GM18951 (cell line): Measurements from ENCODE around the gene ABHD5.

Experiments used
- POLR2A ChIP-seq: IDR thresholded peaks from 4 replicates; pipeline ENCODE4 v1.6.1; 2011; ENCODE audit warnings: mild to moderate bottlenecking; ENCODE audit not compliant: insufficient read length, insufficient read depth; ENCODE audit errors: extremely low read depth
- in situ Hi-C: fragments of 300-500 bp; cut with MboI; formaldehyde crosslinking; loops from one replicate; pipeline ENCODE4 v1.12.0; 2022; ENCODE audit warnings: low sequenced_read_pairs, mixed read lengths, inconsistent platforms; ENCODE audit not compliant: unreplicated experiment

ABHD5 gene

DNA sequence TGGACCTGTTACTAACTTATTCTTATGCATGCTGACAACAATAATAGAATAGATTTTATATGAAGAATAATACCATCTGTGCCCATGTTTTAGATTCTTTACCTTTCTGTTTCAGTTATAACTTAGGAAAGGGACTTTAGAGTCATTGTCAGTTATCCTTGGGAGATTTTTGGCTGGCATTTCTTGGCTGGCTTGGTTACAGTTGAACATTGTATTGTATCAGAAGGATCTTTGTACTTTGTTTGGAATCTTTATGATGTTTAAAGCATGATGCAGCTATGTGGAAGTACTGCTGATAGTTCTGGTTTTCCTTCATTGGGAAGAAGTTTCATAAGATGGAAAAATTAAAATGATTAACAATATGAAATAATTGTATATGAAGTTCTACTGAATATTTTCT lies 19.9 kb downstream of the ABHD5 start:
- in situ Hi-C loops: no loop called here
- TF ChIP-seq POLR2A: no peak

DNA sequence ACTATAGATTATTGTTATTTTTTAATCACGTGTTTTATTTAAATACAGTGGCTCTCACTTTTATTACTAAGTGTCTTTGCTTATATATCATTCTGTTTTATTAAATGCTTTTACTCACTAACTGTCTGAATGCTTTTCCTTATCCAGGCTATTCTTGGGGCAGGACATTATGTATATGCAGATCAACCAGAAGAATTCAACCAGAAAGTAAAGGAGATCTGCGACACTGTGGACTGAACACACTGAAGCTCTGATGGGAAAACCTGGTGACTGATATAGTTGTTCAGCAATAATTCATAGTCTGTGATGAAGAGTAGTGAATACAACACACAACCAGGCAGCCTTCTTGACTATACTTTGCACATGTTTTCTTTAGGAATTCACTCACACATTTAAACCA lies 27.6 kb downstream of the ABHD5 start:
- no peak for TF ChIP-seq POLR2A
- in situ Hi-C loops: no loop called here

DNA sequence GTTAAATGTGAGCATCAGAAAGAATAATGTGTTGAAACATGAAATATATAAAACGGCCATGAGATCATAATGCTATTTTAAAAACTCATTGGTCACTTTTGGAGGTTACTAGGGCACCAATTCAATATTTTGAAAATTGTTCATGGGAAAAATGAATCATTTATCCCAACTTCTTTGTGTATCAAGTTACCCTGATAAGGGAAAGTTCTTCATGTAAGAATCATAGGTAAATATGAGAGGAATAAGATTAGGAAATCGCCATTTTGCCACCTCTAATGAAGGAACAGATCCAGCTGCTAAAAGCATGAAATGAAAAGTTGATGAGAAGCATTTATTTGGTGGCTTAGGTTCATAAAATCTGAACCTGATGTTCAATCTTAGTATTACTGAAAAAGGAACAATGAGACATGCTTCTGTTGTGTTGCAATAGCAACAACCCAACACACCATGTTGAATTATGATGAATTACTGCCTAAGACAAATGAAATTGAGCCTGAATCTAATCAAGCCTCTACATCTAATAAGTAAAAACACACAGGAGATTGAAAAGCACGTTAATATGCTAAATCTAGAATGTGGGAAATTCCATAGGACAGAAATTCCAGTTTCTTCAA lies 32.5 kb downstream of the ABHD5 start:
- in situ Hi-C loops: no loop called here
- TF ChIP-seq POLR2A: no peak

DNA sequence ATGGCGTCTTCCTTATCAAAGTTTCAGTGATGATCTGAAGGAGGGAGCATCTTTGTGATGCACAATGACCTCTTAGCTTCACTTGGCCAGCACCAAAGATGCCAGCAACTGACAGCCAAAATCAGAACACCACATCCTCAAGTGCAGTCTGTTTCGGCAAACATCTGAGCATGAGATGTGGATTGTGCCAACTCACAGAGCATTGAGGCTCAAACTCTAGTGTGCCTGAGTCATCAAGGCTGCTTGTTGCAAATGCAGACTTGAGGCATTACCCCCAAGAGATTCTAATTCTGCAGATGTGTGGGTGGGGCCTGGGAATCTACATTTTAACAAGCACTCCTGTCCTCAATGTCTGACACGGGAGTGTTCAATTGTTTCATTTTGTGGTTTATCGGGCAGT lies 35.8 kb downstream of the ABHD5 start:
- no peak for TF ChIP-seq POLR2A
- in situ Hi-C loops: no loop called here

DNA sequence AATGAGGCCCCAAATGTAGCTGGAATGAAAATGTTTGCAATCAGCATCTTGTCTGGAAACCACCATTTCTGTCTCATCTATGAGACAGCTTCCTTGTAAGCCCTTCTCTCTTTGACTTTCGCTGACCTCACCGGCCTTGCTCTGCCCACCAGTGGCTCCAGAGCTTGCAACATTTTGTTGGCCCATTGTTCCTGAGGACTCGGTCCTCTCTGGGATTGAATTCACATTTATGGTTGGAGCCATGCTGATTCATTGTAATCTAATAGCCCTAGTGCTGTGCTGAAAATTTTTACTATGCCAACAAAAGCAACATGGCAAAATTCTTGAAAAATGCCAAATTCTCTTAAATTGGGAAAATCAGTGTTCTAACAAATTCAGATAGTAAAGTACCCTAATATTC lies 37.2 kb downstream of the ABHD5 start:
- in situ Hi-C loops: no loop called here
- no peak for TF ChIP-seq POLR2A

DNA sequence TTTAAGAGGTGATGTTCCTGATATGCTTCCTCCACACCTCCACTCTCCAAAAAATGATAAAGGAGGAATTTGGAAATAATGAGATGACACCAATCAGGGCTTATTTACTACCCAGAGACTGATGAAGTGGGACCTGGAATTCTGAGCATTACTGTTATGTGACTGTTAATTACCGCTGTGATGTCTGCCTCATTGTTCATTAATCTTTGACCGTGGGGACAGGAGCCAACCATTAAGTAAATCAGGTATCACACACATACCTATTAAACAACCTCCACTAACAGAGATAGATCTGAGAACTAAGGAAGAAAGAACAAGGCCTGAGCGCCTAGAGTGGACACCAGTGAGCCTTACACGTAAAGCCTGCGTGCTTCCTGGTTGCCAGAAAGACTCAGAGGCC lies 37.7 kb downstream of the ABHD5 start:
- TF ChIP-seq POLR2A: no peak

DNA sequence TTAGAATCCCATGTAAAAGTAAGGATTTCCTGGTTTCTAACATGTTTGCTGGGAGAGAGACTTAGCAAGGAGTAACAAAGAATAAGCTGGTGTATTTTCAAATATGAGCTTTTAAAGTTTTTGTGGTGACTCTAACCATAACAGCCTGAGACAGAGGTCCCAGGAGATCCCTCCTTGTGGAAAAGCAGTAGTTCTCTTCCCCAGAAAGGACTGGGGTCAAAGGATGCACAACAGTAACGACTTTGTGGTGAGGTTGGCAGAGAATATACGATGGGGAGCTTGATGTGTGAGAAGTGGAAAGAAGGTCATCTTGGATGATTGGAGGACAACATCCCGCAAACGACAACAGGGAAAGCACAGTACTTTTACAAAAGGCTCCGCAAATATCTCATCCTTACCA lies 38.2 kb downstream of the ABHD5 start:
- in situ Hi-C loops: no loop called here
- TF ChIP-seq POLR2A: no peak

More for the DNA sequence above, 37.7 kb downstream of the ABHD5 start:
- in situ Hi-C loops: no loop called here

DNA sequence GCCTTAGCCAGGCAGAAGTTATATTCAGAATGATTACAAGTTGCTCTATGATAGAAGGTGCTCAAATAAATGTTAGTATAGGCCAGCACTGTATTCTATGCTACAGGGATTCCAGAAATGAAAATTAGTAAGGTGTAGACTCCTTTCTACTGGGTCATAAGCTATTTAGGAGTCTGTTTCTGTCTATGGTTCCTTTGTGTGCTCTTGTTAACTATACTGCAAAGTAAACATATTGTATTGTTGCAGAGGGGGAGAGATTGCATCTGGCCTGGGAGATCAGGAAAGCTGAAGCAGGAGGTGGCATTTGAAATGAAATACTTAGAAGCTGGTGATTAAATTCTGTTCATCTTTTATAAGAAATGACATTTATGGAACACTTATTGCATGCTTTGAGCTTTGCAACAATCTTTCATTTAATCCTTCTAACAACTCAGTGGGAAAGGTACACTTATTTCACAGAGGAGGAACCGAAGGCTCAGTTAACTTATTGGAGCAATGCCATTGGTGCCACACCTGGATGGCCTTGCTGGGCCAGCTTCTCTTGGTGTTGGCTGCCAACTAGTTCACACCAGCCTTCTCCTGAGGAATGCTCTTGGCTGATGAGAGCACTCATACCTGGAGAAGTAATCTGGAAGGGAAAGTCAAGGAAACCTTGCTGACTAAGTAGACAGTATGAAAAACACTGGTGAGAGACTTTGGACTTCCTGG lies 39.1 kb downstream of the ABHD5 start:
- in situ Hi-C loops: no loop called here
- no peak for TF ChIP-seq POLR2A

DNA sequence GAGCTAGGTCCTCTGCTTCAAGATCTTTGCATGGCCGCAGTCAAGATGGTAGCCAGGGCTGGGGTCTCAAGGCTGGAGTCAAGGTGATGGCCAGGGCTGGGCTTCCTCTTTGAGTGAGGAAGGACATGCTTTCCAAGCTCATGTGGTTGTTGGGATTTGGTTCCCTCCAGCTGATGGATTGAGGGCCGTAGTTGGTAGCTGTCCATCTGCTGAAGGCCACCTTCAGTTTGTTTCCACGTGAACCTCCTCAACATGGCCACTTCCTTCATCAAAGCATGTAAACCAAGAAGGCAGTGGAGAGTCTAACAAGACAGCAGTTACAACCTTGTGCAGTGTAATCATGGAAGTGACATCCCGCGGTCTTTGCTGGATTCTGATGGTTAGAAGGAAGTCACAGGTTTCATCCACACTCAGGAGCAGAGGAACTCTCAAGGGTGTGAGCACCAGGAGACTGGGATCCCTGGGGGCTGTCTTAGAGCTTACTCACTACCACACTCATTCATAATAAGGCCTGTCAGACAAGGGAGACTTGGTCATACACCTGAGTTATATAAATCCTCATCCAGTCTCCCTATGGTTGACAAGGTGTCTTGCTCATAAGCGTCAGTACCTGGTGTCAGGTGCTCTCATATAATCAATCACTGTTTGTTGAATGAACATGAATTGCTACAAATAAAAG lies 42.1 kb downstream of the ABHD5 start:
- in situ Hi-C loops: no loop called here
- no peak for TF ChIP-seq POLR2A

DNA sequence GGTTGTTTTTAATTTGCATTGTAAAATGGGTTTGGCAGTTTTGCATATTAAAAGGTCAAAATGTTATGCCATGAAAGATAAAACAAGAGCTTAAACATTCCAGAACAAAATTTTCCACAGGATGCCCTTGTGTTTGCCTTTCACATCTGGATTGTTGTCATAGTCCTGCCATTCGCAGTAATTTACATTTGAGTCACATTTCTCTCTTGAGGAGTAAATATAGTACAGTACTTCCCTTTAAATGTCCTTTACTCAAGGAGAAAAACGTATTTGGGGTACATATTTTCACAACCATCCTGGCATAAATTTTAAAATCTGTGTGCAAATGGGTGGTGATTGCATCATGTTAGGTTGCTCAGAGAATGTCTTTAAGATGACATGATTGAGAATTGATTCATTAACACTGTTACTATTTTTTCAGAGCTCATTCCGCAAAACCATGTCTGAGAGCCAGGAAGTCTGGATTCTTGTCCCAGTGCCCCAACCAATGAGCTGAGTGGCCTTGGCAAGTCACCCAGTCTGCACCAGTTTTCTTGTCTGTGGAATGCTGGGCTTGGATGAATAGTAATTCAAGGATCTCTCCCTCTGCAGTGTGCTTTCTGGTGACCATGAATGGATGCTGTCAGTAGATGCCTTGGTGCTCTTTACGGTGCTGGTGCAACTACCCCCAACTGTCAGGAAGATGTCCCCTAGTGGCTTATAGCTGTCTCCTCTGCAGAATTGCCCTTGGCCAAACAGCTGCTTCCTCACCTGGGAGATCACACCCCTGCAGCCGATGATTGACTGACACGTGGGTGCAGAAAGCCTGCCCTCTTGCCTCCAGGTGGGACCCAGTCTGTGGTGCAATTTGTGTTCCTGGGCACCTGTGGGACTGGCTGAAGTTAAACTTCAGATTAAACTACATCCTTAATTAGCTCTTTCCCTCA lies 43.0 kb downstream of the ABHD5 start:
- in situ Hi-C loops: no loop called here
- no peak for TF ChIP-seq POLR2A

DNA sequence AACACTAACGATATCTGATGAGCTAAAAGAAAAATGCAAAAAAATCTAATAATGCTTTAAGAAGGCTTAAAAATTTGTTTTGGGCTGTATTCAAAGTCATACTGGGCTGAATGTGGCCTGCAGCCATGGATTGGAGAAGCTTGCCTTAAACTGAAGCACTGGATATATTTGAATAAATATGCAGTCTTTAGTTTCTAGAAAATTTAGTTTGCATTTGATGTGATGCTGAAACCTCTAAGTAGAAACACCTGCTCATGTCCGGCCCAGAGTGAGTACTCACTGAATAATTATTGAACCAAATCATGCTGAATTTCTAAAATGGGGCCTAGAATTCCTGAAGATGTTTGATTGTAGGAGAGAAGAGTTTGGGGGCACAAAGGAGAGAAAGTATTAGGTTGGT lies 43.9 kb downstream of the ABHD5 start:
- TF ChIP-seq POLR2A: no peak
- in situ Hi-C loops: no loop called here

DNA sequence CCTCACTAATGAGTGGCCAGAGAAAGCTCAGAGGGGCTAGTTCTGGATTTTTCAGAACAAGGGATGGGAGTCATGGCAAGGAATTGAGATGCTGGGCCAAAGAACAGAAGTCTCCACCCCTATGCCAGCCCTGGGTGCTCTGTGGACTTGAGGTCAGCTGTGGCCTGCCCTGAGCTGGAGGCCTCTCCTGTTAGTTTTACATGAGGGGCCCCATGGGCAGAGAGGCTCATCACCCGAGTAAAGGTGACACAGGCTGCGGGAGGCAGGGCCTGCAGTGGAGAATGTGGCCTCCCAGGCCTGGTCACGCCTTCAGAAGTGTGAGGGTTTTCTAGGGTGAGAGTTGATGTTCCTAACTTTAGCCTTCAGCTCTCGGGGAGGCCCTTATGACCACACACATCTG lies 44.9 kb downstream of the ABHD5 start:
- in situ Hi-C loops: no loop called here
- TF ChIP-seq POLR2A: no peak
